Measurements from ENCODE around the gene KATNB1. TPM values are rescaled to one million over a fixed set of nuclear protein-coding genes. Genes with fewer than 3 reads are reported as not detected.

The KATNB1 gene
- total RNA-seq, 4 donors from 2014 or later, result 30.6 to 54.9 (median 41.1) TPM

GRCh38 chr16:57689762-57690558 lies 45.6 kb upstream of the KATNB1 start:
- intact Hi-C loops (cut with DNase I; ENCODE audit: low total_unique reads), result no loop called here
- no peak overlapping the region for H3K4me3 ChIP-seq (ENCODE audit: low read depth, poor library complexity, severe bottlenecking)
- peak in 1 of 2 donors; percentile 56 for DNase-seq (ENCODE audit: low spot score in 2 of 2)
- TF ChIP-seq CTCF (IDR thresholded peaks at IDR 0.05) (no peak), POLR2A (IDR thresholded peaks at IDR 0.05) (no peak)
- 73 to 75% methylated on average over 13 of the region's 13 CpGs for WGBS, 2 donors

- TF ChIP-seq POLR2A (IDR thresholded peaks at IDR 0.05), result no peak
- no peak for TF ChIP-seq CTCF (IDR thresholded peaks at IDR 0.05)
- DNase-seq (ENCODE audit: low spot score in 2 of 2), result peak in 1 of 2 donors; percentile 56
- no peak overlapping the region for H3K4me3 ChIP-seq (ENCODE audit: low read depth, poor library complexity, severe bottlenecking)
- intact Hi-C loops (cut with DNase I; ENCODE audit: low total_unique reads), result no loop called here
- 53 to 79% methylated on average over 4 of the region's 4 CpGs for WGBS, 2 donors
These were observed 44.6 kb upstream of the KATNB1 start for GRCh38 chr16:57690782-57691471.

GRCh38 chr16:57692636-57693035 lies 42.9 kb upstream of the KATNB1 start:
- intact Hi-C loops (cut with DNase I; ENCODE audit: low total_unique reads), result no loop called here
- no peak for DNase-seq (ENCODE audit: low spot score in 2 of 2)
- 59 to 85% methylated on average over 2 of the region's 2 CpGs for WGBS, 2 donors
- H3K4me3 ChIP-seq (ENCODE audit: low read depth, poor library complexity, severe bottlenecking), result no peak overlapping the region
- TF ChIP-seq POLR2A (IDR thresholded peaks at IDR 0.05) (no peak), CTCF (IDR thresholded peaks at IDR 0.05) (no peak)

- 67 to 82% methylated on average over 4 of the region's 4 CpGs for WGBS, 2 donors
These were observed 42.0 kb upstream of the KATNB1 start for GRCh38 chr16:57693550-57693949.

GRCh38 chr16:57694231-57694724 lies 41.3 kb upstream of the KATNB1 start:
- peak in 1 of 2 donors; percentile 67 for DNase-seq (ENCODE audit: low spot score in 2 of 2)
- intact Hi-C loops (cut with DNase I; ENCODE audit: low total_unique reads), result no loop called here
- no peak overlapping the region for H3K4me3 ChIP-seq (ENCODE audit: low read depth, poor library complexity, severe bottlenecking)
- 64 to 68% methylated on average over 10 of the region's 10 CpGs for WGBS, 2 donors
- TF ChIP-seq POLR2A (IDR thresholded peaks at IDR 0.05) (no peak), CTCF (IDR thresholded peaks at IDR 0.05) (no peak)

More at GRCh38 chr16:57693550-57693949, 42.0 kb upstream of the KATNB1 start:
- H3K4me3 ChIP-seq (ENCODE audit: low read depth, poor library complexity, severe bottlenecking), result no peak overlapping the region
- DNase-seq (ENCODE audit: low spot score in 2 of 2), result no peak
- no peak for TF ChIP-seq POLR2A (IDR thresholded peaks at IDR 0.05)
- TF ChIP-seq CTCF (IDR thresholded peaks at IDR 0.05), result no peak
- intact Hi-C loops (cut with DNase I; ENCODE audit: low total_unique reads), result no loop called here

Measured in lower leg skin (tissue), 4 donors.